ENCODE measurements around the gene ERICH4. TPM values are rescaled to one million over a fixed set of nuclear protein-coding genes. Genes with fewer than 3 reads are reported as not detected.
A peak's percentile ranks its signal among the peaks of the same experiment; 100 is the strongest.

Gene ERICH4
- total RNA-seq, 1 donor from 2014 or later = not detected

DNA sequence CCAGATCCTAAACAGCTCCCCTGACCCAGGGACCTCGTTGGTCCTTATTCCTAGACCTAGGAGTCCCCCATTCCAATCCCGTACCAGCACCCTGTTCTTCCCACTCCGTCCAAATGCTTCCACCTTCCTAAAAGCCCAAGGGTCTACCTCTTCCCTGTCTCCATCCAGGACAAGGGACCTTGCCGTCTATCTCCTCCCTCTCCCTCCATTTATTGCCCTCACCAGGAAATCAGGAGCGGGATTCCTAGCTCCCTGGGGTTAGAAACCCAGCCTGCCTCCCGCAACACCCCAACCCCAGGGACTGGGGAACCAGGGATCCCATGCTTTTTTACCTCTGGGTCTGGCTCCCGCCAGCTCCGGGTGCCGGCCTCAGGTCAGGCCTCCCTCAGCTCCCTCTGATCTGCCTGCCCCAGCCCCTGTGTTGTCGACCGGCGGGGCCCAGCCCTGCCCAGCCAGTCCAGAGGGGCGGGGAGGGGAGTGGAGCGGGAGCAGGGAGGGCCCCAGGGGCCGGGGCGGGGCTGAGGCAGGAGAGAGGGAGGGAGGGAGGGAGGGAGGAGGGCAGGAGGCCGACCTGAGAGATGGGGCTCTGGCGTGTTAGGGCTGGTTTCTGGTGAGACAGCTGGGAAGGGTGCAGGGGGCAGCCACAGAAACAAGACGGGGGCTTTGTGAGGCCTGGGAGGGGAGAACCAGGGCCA, 15.9 kb upstream of the ERICH4 start, which contains the start of gene B3GNT8:
TSS of gene B3GNT8 (minus strand) at position 423 of the 695 bp plus-strand sequence. CDS start 596 bp downstream, outside the sequence.
- DNase-seq (ENCODE audit: low read depth) (peak; percentile 82), FAIRE-seq (no peak)
- H3K27me3 ChIP-seq (ENCODE audit: control insufficient read depth, insufficient read depth, low read length) = no peaks in the 10 kb centered on the region
- TF ChIP-seq CTCF (IDR thresholded peaks at IDR 0.05; ENCODE audit: insufficient read depth, low read length, severe bottlenecking) = no peak
- H3K36me3 ChIP-seq (ENCODE audit: control insufficient read depth, insufficient read depth, low read length) = peaks cover 20% of the 10 kb centered on the region
- H3K4me3 ChIP-seq (ENCODE audit: low read depth, low read length) = peak within 1 kb of the TSS; percentile 65

- no peak for FAIRE-seq
- Histone ChIP-seq H3K36me3 (ENCODE audit: control insufficient read depth, insufficient read depth, low read length) (peaks cover 14% of the 10 kb centered on the region), H3K27me3 (ENCODE audit: control insufficient read depth, insufficient read depth, low read length) (no peaks in the 10 kb centered on the region), H3K4me3 (ENCODE audit: low read depth, low read length) (peak overlapping the region; percentile 65)
- TF ChIP-seq CTCF (IDR thresholded peaks at IDR 0.05; ENCODE audit: insufficient read depth, low read length, severe bottlenecking) = peak; percentile 22
- no peak for DNase-seq (ENCODE audit: low read depth)
Measured at GRCh38 chr19:41427647-41428480, 15.1 kb upstream of the ERICH4 start.

DNA sequence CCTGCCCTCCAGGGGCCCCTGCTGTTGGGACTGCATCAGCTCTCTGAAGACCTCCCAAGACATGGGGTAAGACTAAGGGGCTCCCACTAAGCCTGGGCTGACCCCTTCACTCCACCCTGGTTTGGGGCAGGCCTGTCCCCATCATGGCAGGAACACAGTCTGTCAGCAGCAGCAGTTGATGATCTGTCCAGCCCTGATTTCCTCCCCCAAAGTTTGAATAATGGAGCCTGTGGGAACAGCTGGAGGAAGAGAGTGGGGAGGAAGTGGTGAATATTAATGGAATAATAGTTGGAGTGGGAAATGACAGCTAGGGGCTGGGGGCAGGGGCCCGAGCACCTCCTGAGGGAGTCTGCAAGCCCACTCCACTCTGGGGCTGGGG, 14.5 kb upstream of the ERICH4 start:
- Histone ChIP-seq H3K36me3 (ENCODE audit: control insufficient read depth, insufficient read depth, low read length) (peaks cover 14% of the 10 kb centered on the region), H3K27me3 (ENCODE audit: control insufficient read depth, insufficient read depth, low read length) (no peaks in the 10 kb centered on the region), H3K4me3 (ENCODE audit: low read depth, low read length) (peak overlapping the region; percentile 65)
- TF ChIP-seq CTCF (IDR thresholded peaks at IDR 0.05; ENCODE audit: insufficient read depth, low read length, severe bottlenecking) = no peak
- no peak for FAIRE-seq
- DNase-seq (ENCODE audit: low read depth) = no peak

GRCh38 chr19:41430922-41431321, 12.0 kb upstream of the ERICH4 start:
- no peak for DNase-seq (ENCODE audit: low read depth)
- FAIRE-seq = peak; percentile 82
- Histone ChIP-seq H3K36me3 (ENCODE audit: control insufficient read depth, insufficient read depth, low read length) (peaks cover 7% of the 10 kb centered on the region), H3K27me3 (ENCODE audit: control insufficient read depth, insufficient read depth, low read length) (no peaks in the 10 kb centered on the region), H3K4me3 (ENCODE audit: low read depth, low read length) (no peak overlapping the region)
- no peak for TF ChIP-seq CTCF (IDR thresholded peaks at IDR 0.05; ENCODE audit: insufficient read depth, low read length, severe bottlenecking)

- Histone ChIP-seq H3K27me3 (ENCODE audit: control insufficient read depth, insufficient read depth, low read length) (no peaks in the 10 kb centered on the region), H3K4me3 (ENCODE audit: low read depth, low read length) (no peak overlapping the region), H3K36me3 (ENCODE audit: control insufficient read depth, insufficient read depth, low read length) (peaks cover 8% of the 10 kb centered on the region)
- peak; percentile 25 for DNase-seq (ENCODE audit: low read depth)
- peak; percentile 61 for TF ChIP-seq CTCF (IDR thresholded peaks at IDR 0.05; ENCODE audit: insufficient read depth, low read length, severe bottlenecking)
- no peak for FAIRE-seq
Measured at GRCh38 chr19:41431426-41432386, 11.2 kb upstream of the ERICH4 start.
